IPS-20b (cell line): Measurements from ENCODE around the gene ATG10.

Experiments
- H3K27ac ChIP-seq: one replicate; pipeline ENCODE4 v1.5.1; 2013; ENCODE audit warnings: low read length
- H3K27me3 ChIP-seq: 2 replicates; pipeline ENCODE4 v1.6.1; 2013; ENCODE audit warnings: mild to moderate bottlenecking, low read length, inconsistent platforms; ENCODE audit not compliant: insufficient read depth
- H3K36me3 ChIP-seq: 2 replicates; pipeline ENCODE4 v1.6.1; 2013; ENCODE audit warnings: low read depth, mild to moderate bottlenecking, inconsistent platforms, low read length, moderate library complexity; ENCODE audit not compliant: insufficient read depth
- H3K4me1 ChIP-seq: 2 replicates; pipeline ENCODE4 v1.6.1; 2013; ENCODE audit warnings: mild to moderate bottlenecking, control low read depth, inconsistent platforms, low read length, moderate library complexity; ENCODE audit not compliant: insufficient read depth
- H3K4me3 ChIP-seq: 2 replicates; pipeline ENCODE4 v1.5.1; 2013; ENCODE audit warnings: mild to moderate bottlenecking, low read length, inconsistent platforms
- H3K9ac ChIP-seq: 2 replicates; pipeline ENCODE4 v1.6.1; 2013; ENCODE audit warnings: low read depth, mild to moderate bottlenecking, inconsistent platforms, low read length, moderate library complexity
- H3K9me3 ChIP-seq: 2 replicates; pipeline ENCODE4 v1.6.1; 2013; ENCODE audit warnings: mild to moderate bottlenecking, low read depth, low read length, inconsistent platforms; ENCODE audit not compliant: insufficient read depth

Gene ATG10

DNA sequence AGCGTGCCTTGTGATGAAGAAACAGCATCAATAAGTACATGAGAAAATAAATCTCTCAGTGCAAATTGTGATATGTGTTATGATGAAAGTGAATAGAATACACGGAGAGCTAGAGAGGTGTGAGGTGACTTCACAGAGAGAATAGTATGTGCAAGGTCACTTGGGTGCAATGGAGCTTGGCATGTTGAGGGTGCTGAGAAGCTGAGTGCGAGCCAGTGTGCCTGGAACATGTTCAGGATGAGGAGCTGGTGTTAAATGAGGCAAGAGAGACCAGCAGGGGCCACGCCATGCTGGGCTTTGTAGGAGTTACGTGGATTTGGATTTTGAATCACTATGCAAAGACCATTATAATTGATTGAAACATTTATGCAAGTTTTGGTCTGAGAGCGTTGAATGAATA lies 319.1 kb downstream of the ATG10 start:
- Histone ChIP-seq H3K27ac (no peak overlapping the region), H3K9me3 (no peaks in the 10 kb centered on the region), H3K4me3 (no peak overlapping the region), H3K36me3 (no peaks in the 10 kb centered on the region), H3K27me3 (peaks cover 7% of the 10 kb centered on the region; the same call in 1 of the 2 replicates), H3K4me1 (peaks cover 16% of the 10 kb centered on the region), H3K9ac (no peak overlapping the region)

DNA sequence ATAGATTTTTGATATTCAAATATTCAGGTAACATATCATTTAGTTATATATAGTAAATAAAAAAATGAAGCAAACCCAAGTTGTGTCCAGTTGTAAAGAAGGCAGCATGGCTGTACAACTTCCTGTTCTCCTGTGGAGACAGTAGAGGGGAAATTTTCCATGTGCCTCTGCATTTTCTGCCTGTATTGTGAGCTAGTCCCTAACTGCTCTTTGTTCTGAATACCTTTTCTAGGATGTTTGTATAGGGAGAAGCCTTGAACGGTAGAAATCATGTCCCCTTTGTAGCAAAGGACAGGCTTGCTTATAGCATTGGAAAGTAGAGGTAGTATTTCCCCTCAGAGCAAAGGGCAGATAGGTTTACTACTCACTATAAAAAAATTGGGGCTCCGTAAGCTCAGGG lies 319.6 kb downstream of the ATG10 start:
- H3K9me3 ChIP-seq, result no peaks in the 10 kb centered on the region
- peaks cover 21% of the 10 kb centered on the region for H3K4me1 ChIP-seq
- H3K27ac ChIP-seq, result no peak overlapping the region
- no peaks in the 10 kb centered on the region for H3K36me3 ChIP-seq
- H3K27me3 ChIP-seq, result peaks cover 7% of the 10 kb centered on the region; the same call in 1 of the 2 replicates
- no peak overlapping the region for H3K9ac ChIP-seq
- H3K4me3 ChIP-seq, result no peak overlapping the region

DNA sequence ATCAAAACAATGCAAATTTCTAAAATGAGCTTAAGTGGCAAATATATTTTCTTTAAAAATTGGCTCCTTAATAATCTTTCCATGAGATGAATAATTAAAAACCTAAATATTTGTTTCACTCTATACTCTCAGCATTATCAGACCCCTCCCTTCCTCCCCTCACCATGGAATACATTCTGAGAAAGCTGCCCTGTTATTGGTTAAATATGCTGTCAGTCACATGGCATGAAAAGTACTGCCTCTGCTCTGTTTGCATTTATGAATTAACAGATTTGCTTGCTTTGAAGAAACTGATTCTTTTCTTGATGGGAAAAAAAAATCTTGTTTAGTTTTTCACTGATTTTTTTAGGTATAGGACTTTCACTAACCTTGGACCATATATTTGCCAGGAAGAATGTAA lies 323.3 kb downstream of the ATG10 start:
- no peaks in the 10 kb centered on the region for H3K36me3 ChIP-seq
- no peak overlapping the region for H3K4me3 ChIP-seq
- H3K27me3 ChIP-seq, result peaks cover 7% of the 10 kb centered on the region; the same call in 1 of the 2 replicates
- H3K9me3 ChIP-seq, result no peaks in the 10 kb centered on the region
- H3K4me1 ChIP-seq, result peaks cover 21% of the 10 kb centered on the region
- no peak overlapping the region for H3K27ac ChIP-seq
- H3K9ac ChIP-seq, result no peak overlapping the region

DNA sequence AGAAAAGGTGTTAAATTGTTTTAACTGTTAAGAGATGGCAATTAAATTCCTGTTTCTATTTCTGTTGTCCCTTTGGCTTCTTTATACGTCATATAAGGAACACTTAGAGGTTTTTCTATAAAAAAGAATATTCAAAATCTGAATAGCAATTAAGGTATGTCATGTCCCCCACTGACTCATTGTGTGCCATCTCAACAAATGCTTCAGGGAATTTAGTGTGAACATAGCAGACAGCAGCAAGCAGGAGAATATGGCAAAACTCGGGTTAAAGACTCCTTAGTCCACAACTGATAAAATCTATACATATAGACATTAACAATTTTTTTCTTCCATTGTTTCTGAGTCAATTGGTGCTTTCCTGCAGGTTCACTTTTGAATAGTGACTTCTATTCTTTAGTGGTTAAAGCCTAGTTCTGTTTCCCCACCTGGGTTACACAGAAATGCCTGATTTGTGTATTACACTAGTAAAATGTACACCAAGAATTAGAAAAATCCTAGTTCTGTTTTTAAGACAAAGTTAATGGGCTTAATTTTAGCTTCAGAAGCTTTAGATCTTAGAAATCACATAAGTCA lies 324.2 kb downstream of the ATG10 start:
- H3K36me3 ChIP-seq, result no peaks in the 10 kb centered on the region

DNA sequence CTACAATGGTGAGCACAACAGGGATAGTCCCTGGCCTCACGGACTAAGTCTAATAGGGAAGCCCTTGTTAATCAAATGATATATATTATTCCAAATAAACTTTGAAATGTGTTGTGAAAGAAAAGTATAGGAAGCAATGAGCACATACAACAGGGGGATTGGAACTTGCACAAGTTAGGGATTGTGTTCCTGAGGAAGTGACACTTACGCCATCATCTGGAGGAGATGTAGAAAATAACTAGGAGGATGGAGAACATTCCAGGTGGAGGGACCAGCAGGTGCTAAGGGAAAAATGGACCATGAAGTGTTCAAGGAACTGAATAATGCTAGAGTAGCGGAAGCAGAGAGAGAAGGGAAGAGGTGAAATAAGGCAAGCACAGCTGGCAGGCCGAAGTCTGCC lies 325.1 kb downstream of the ATG10 start:
- Histone ChIP-seq H3K36me3 (no peaks in the 10 kb centered on the region), H3K4me1 (peaks cover 21% of the 10 kb centered on the region; the same call in 1 of the 2 replicates), H3K27ac (no peak overlapping the region), H3K4me3 (no peak overlapping the region), H3K27me3 (peaks cover under 1% of the 10 kb centered on the region; the same call in 1 of the 2 replicates), H3K9ac (no peak overlapping the region), H3K9me3 (no peaks in the 10 kb centered on the region)

More for the DNA sequence above, 324.2 kb downstream of the ATG10 start:
- no peaks in the 10 kb centered on the region for H3K9me3 ChIP-seq
- H3K4me1 ChIP-seq, result peaks cover 21% of the 10 kb centered on the region
- no peak overlapping the region for H3K4me3 ChIP-seq
- no peak overlapping the region for H3K9ac ChIP-seq
- H3K27ac ChIP-seq, result no peak overlapping the region
- H3K27me3 ChIP-seq, result peaks cover 7% of the 10 kb centered on the region; the same call in 1 of the 2 replicates

DNA sequence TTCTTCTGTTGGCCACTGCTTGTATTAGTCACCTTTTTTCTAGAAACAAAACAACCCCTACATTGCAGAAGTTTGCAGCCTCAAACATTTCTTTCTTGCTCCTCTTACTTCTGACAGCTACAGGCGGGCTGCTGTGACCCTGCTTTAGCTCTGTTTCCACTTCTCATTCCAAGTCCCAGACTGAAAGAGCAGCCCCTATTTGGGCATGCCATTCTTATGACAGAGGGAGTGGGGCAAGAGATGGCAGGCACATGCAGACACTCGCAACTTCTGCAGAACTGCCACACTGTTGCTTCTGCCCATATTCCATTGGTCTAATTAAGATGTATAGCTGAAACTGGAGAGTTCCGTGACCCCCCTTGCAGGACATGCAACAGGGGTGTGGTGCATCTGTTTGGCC lies 325.9 kb downstream of the ATG10 start:
- Histone ChIP-seq H3K9me3 (no peaks in the 10 kb centered on the region), H3K4me1 (peaks cover 21% of the 10 kb centered on the region; the same call in 1 of the 2 replicates)

DNA sequence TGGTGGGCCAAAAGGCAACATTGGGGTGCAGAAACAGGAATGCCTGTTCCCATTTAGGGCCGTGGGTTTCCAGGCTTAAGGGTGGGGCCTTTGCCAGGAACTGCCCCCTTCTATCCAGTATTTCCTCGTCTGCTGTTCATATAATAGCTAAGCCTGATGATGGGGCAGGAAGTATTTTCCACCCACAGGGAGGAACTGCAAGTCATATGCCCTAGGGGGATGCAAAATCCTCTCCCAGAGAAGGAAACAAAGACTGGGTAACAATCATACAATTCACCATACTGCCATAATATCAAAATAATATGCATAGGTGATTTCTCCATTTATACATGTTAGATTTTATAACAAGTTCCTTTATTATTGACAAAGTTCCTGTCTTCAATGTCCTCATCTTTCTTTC lies 326.8 kb downstream of the ATG10 start:
- Histone ChIP-seq H3K4me1 (peaks cover 13% of the 10 kb centered on the region; the same call in 1 of the 2 replicates), H3K27ac (no peak overlapping the region), H3K4me3 (no peak overlapping the region), H3K36me3 (no peaks in the 10 kb centered on the region), H3K27me3 (no peaks in the 10 kb centered on the region), H3K9ac (no peak overlapping the region), H3K9me3 (no peaks in the 10 kb centered on the region)

More for the DNA sequence above, 325.9 kb downstream of the ATG10 start:
- Histone ChIP-seq H3K27me3 (no peaks in the 10 kb centered on the region), H3K4me3 (no peak overlapping the region), H3K27ac (no peak overlapping the region), H3K36me3 (no peaks in the 10 kb centered on the region), H3K9ac (no peak overlapping the region)

DNA sequence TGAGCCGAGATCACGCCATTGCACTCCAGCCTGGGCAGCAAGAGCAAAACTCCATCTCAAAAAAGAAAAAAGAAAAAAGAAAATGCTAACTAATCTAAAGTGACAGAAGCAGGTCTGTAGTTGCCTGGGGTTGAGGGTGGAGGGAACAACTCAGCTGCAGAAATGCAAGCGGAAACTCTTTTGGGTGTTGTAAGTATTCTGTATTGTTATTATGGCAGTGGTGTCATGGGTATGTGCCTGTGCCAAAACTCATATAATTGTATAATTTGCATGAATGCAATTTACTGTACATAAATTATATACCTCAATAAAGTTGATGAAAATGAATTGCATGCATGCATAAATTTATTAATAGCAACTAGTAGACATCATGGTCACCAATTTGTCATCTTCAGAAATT lies 329.4 kb downstream of the ATG10 start:
- Histone ChIP-seq H3K9me3 (no peaks in the 10 kb centered on the region), H3K4me1 (peaks cover 2% of the 10 kb centered on the region; the same call in 1 of the 2 replicates), H3K36me3 (no peaks in the 10 kb centered on the region), H3K27me3 (no peaks in the 10 kb centered on the region), H3K9ac (no peak overlapping the region), H3K4me3 (no peak overlapping the region), H3K27ac (no peak overlapping the region)
